HCT116 (cell line): ENCODE data around the gene GRIN3B. TPM values are rescaled to one million over a fixed set of nuclear protein-coding genes. Genes with fewer than 3 reads are reported as not detected.

Source experiments
- ATAC-seq: fragments of 200-7000 bp; cut with Tn5 transposase; 2 replicates; pipeline ENCODE4 v1.9.1; 2020; ENCODE audit warnings: mild to moderate bottlenecking, moderate library complexity
- BruUV-seq: library from RNA; stranded (reverse); fragments of 400-500 nt; replicated peaks from 2 replicates; lab custom pipeline; 2021; lab: Mats Ljungman, UMichigan
- CTCF ChIA-PET: fragments of 300-600 bp; sonication (Branson Sonifier 250); formaldehyde crosslinking; loops from one replicate; lab custom pipeline; 2021; ENCODE audit warnings: antibody characterized with exemption; lab: Charles Lee
- POLR2A ChIA-PET: fragments of 300-600, 350-600 bp; sonication (Branson Sonifier 250); formaldehyde crosslinking; loops from one replicate; lab custom pipeline; 2021; ENCODE audit warnings: antibody characterized with exemption; lab: Charles Lee
- RAD21 ChIA-PET, 2 experiments: fragments of 300-600 bp; sonication (Branson Sonifier 250); formaldehyde crosslinking; loops; one replicate each; lab custom pipeline; 2023; ENCODE audit warnings: low total read pairs in 2 of 2; ENCODE audit not compliant: uncharacterized antibody in 2 of 2, unreplicated experiment in 2 of 2, low non-redundant PET in 1 of 2; lab: Charles Lee
- DNase-seq: peaks from one replicate; pipeline ENCODE4 v3.0.0-alpha.2; 2010; ENCODE audit warnings: low read depth, low spot score
- H2AFZ ChIP-seq: fragments of 200-600 bp; shearing (Covaris generic), sonication (generic); 2 replicates; pipeline ENCODE4 v1.6.1; 2017; ENCODE audit warnings: low read depth, mixed run types, mixed read lengths, antibody characterized with exemption, low read length; ENCODE audit not compliant: poor library complexity, severe bottlenecking
- H3K27ac ChIP-seq: 2 replicates; pipeline ENCODE4 v1.5.1; 2012; ENCODE audit warnings: low read depth, low read length
- H3K27me3 ChIP-seq: fragments of 200-600 bp; sonication (generic); 2 replicates; pipeline ENCODE4 v1.6.1; 2016; ENCODE audit warnings: mixed run types, low read length, mixed read lengths; ENCODE audit not compliant: insufficient read depth
- H3K36me3 ChIP-seq, 2 experiments: fragments of 200-500 bp in 1 of 2; fragments of 200-600 bp in 1 of 2; sonication (Bioruptor generic) in 1 of 2; sonication (generic) in 1 of 2; 2 replicates each; pipeline versions ENCODE4 v1.5.1 to v1.6.1; 2014 to 2016; ENCODE audit warnings: low read length in 2 of 2, inconsistent platforms in 1 of 2, mixed read lengths in 1 of 2, mixed run types in 1 of 2; ENCODE audit not compliant: insufficient read depth in 2 of 2, control insufficient read depth in 1 of 2
- H3K4me1 ChIP-seq, 2 experiments: fragments of 200-600 bp in 1 of 2; sonication (generic) in 1 of 2; 2 replicates each; pipeline versions ENCODE4 v1.5.1 to v1.6.1; 2012 to 2017; ENCODE audit warnings: low read length in 2 of 2, inconsistent platforms in 1 of 2, mild to moderate bottlenecking in 1 of 2, mixed read lengths in 1 of 2, mixed run types in 1 of 2, moderate library complexity in 1 of 2; ENCODE audit not compliant: insufficient read depth in 2 of 2, control insufficient read depth in 1 of 2
- H3K4me2 ChIP-seq: fragments of 200-600 bp; sonication (generic); 2 replicates; pipeline ENCODE4 v1.6.1; 2017; ENCODE audit warnings: mixed run types, low read length, mixed read lengths
- H3K4me3 ChIP-seq, 2 experiments: fragments of 200-600 bp in 1 of 2; sonication (generic) in 1 of 2; replicated peaks in 1 of 2; 2 replicates each; pipeline ENCODE4 v1.5.1; 2011 to 2016; ENCODE audit warnings: low read length in 2 of 2, control low read depth in 1 of 2, low read depth in 1 of 2, mild to moderate bottlenecking in 1 of 2, mixed read lengths in 1 of 2, mixed run types in 1 of 2
- H3K79me2 ChIP-seq: fragments of 200-600 bp; sonication (generic); 2 replicates; pipeline ENCODE4 v1.6.1; 2017; ENCODE audit warnings: mild to moderate bottlenecking, mixed run types, low read length, moderate library complexity, mixed read lengths; ENCODE audit not compliant: insufficient read depth
- H3K9ac ChIP-seq: fragments of 200-600 bp; sonication (generic); 2 replicates; pipeline ENCODE4 v1.6.1; 2016; ENCODE audit warnings: low read length, mixed read lengths
- H3K9me2 ChIP-seq: fragments of 200-600 bp; sonication (generic), shearing (Covaris generic); 2 replicates; pipeline ENCODE4 v1.6.1; 2017; ENCODE audit warnings: mixed run types, mild to moderate bottlenecking, moderate library complexity; ENCODE audit not compliant: insufficient read depth
- H3K9me3 ChIP-seq, 2 experiments: fragments of 200-500 bp in 1 of 2; fragments of 200-600 bp in 1 of 2; sonication (Bioruptor generic) in 1 of 2; sonication (generic) in 1 of 2; 2 replicates each; pipeline ENCODE4 v1.6.1; 2014 to 2017; ENCODE audit warnings: low read length in 2 of 2, mixed read lengths in 2 of 2, inconsistent platforms in 1 of 2, low read depth in 1 of 2, mild to moderate bottlenecking in 1 of 2, mixed run types in 1 of 2, moderate library complexity in 1 of 2; ENCODE audit not compliant: control insufficient read depth in 1 of 2, insufficient read depth in 1 of 2
- H4K20me1 ChIP-seq: fragments of 200-600 bp; sonication (generic), shearing (Covaris generic); 2 replicates; pipeline ENCODE4 v1.6.1; 2017; ENCODE audit warnings: mixed run types, mild to moderate bottlenecking, moderate library complexity; ENCODE audit not compliant: insufficient read depth
- CBX3 ChIP-seq: IDR thresholded peaks from 2 replicates; pipeline ENCODE4 v1.6.1; 2012; ENCODE audit warnings: low read depth
- EGR1 ChIP-seq: IDR thresholded peaks from 2 replicates; pipeline ENCODE4 v1.6.1; 2012; ENCODE audit warnings: low read depth
- EZH2phosphoT487 ChIP-seq: fragments of 200-600 bp; IDR thresholded peaks from 2 replicates; pipeline ENCODE4 v1.6.1; 2018; ENCODE audit warnings: antibody characterized with exemption, borderline replicate concordance
- JUND ChIP-seq: IDR thresholded peaks from 2 replicates; pipeline ENCODE4 v1.6.1; 2012
- MAX ChIP-seq: IDR thresholded peaks from 2 replicates; pipeline ENCODE4 v1.6.1; 2012
- POLR2AphosphoS5 ChIP-seq: IDR thresholded peaks from 2 replicates; pipeline ENCODE4 v1.6.1; 2011; ENCODE audit warnings: mild to moderate bottlenecking, low read depth, low read length, moderate library complexity
- SIN3A ChIP-seq: IDR thresholded peaks from 2 replicates; pipeline ENCODE4 v1.6.1; 2012; ENCODE audit warnings: low read depth
- SRF ChIP-seq: IDR thresholded peaks from 2 replicates; pipeline ENCODE4 v1.6.1; 2012; ENCODE audit warnings: low read depth
- ZBTB33 ChIP-seq: IDR thresholded peaks from 2 replicates; pipeline ENCODE4 v1.6.1; 2011; ENCODE audit warnings: mild to moderate bottlenecking, low read length, moderate library complexity; ENCODE audit not compliant: insufficient replicate concordance; ENCODE audit errors: extremely low read depth
- ZFX ChIP-seq: fragments of 450-650 bp; IDR thresholded peaks from 2 replicates; pipeline ENCODE4 v1.6.1; 2017
- ZNF274 ChIP-seq: fragments of 200-500 bp; sonication (Bioruptor generic); IDR thresholded peaks from 2 replicates; pipeline ENCODE4 v1.6.1; 2014; ENCODE audit warnings: mild to moderate bottlenecking, low read depth, low read length, inconsistent platforms
- intact Hi-C: fragments of 100-400 bp; cut with micrococcal nuclease; formaldehyde crosslinking; loops from 2 replicates; pipeline ENCODE4 v1.10.0; 2022
- total RNA-seq: library from RNA; stranded (reverse); gene quantifications from one replicate; pipeline ENCODE4 v1.2.1, GENCODE V29; 2021; ENCODE audit not compliant: unreplicated experiment

The GRIN3B gene
- total RNA-seq, 1 experiment from 2014 or later, result 0.69 TPM

DNA sequence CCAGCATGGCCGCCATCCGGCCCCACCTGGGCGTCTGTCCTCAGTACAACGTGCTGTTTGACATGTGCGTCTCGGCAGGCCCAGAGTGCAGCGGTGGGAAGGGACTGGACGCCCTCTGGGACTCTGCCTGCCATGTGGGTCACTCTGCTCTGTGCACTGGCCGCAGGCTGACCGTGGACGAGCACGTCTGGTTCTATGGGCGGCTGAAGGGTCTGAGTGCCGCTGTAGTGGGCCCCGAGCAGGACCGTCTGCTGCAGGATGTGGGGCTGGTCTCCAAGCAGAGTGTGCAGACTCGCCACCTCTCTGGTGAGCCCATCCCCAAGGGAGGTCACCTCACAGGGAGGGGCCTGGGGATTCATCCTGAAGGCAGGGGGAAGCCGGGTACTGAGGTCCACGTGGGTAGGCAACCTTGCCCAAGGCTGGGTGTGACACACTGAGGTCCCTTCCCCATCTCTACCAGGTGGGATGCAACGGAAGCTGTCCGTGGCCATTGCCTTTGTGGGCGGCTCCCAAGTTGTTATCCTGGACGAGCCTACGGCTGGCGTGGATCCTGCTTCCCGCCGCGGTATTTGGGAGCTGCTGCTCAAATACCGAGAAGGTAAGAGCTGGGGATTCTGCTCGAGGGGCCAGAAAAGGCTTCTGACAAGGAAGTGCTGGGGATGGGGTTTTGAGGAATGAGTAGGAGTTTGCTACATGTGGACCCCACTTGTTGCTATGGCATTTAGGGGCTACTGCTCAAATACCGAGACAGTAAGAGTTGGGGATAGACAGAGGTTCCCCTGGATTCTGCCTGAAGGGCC lies 51.0 kb downstream of the GRIN3B start:
- Histone ChIP-seq H3K4me3 (no peak overlapping the region), H3K79me2 (no peaks in the 10 kb centered on the region), H3K27me3 (no peaks in the 10 kb centered on the region), H3K4me2 (no peak overlapping the region), H4K20me1 (no peaks in the 10 kb centered on the region)
- intact Hi-C loops, result no loop called here
- BruUV-seq, result no TSS peak
- TF ChIP-seq CBX3 (no peak), SRF (no peak), ZFX (no peak), MAX (no peak), EZH2phosphoT487 (no peak), JUND (no peak), ZNF274 (no peak), EGR1 (no peak), ZBTB33 (no peak), POLR2AphosphoS5 (no peak), SIN3A (no peak)
- TF ChIP-seq, all 23 proteins: peak for 0
- ATAC-seq (no peak), DNase-seq (no peak)
- Histone ChIP-seq H3K9ac (no peak overlapping the region), H3K4me1 (peaks cover 0 to 15% of the 10 kb centered on the region in 2 experiments; a peak in 3 of 4 replicates), H2AFZ (no peak overlapping the region), H3K27ac (peak overlapping the region; percentile 8; the same call in 1 of the 2 replicates), H3K9me2 (no peaks in the 10 kb centered on the region), H3K36me3 (peaks cover 2 to 14% of the 10 kb centered on the region in 2 experiments; a peak in 3 of 4 replicates), H3K9me3 (no peaks in the 10 kb centered on the region)
- RAD21 ChIA-PET, result no interaction called here
- CTCF ChIA-PET, result no interaction called here
- POLR2A ChIA-PET, result no interaction called here
